Fibroblast of peridontal ligament (primary cell): ENCODE data around the gene CATSPER2.
"Not testable (repeated sequence)": the region's sequence is repeated elsewhere in the genome, so short reads cannot be mapped to it uniquely, and the experiment has no call there.

Source experiments
- DNase-seq: peaks from one replicate; pipeline ENCODE4 v3.0.0-alpha.2; 2010; ENCODE audit errors: extremely low read depth

CATSPER2 gene

GRCh38 chr15:43648649-43649429 lies at the start of gene CATSPER2:
CATSPER2 (minus strand) TSS chr15:43648844; CDS start chr15:43648061, 783 bp downstream.
- DNase-seq: no peak

- not testable (repeated sequence) for DNase-seq
These were observed 44.7 kb upstream of the CATSPER2 start, which contains the start of gene CKMT1A for GRCh38 chr15:43693148-43694022. CKMT1A (plus strand) TSS chr15:43693859; CDS start chr15:43694051, 192 bp downstream.

- not testable (repeated sequence) for DNase-seq
These were observed 44.0 kb upstream of the CATSPER2 start for GRCh38 chr15:43692679-43693078.

GRCh38 chr15:43689604-43690301 lies 41.1 kb upstream of the CATSPER2 start:
- DNase-seq: not testable (repeated sequence)

GRCh38 chr15:43674175-43674574 lies 25.5 kb upstream of the CATSPER2 start:
- DNase-seq: not testable (repeated sequence)

GRCh38 chr15:43666177-43666576 lies 17.5 kb upstream of the CATSPER2 start:
- DNase-seq: not testable (repeated sequence)

GRCh38 chr15:43663333-43663732 lies 14.7 kb upstream of the CATSPER2 start:
- DNase-seq: not testable (repeated sequence)

- DNase-seq: not testable (repeated sequence)
These were observed 13.6 kb upstream of the CATSPER2 start for GRCh38 chr15:43662293-43662692.

- DNase-seq: not testable (repeated sequence)
These were observed 11.1 kb upstream of the CATSPER2 start for GRCh38 chr15:43659727-43660126.

GRCh38 chr15:43649430-43649926 lies 834 bp upstream of the CATSPER2 start:
- DNase-seq: not testable (repeated sequence)

GRCh38 chr15:43638464-43639204 lies 10.0 kb downstream of the CATSPER2 start:
- DNase-seq: not testable (repeated sequence)

GRCh38 chr15:43626937-43627336 lies 21.7 kb downstream of the CATSPER2 start:
- DNase-seq: not testable (repeated sequence)

GRCh38 chr15:43625106-43625505 lies 23.5 kb downstream of the CATSPER2 start:
- peak; percentile 64 for DNase-seq

GRCh38 chr15:43622068-43622799 lies 26.4 kb downstream of the CATSPER2 start:
- not testable (repeated sequence) for DNase-seq

- DNase-seq: not testable (repeated sequence)
These were observed 29.9 kb downstream of the CATSPER2 start, which contains the start of gene STRC for GRCh38 chr15:43618700-43619099. STRC (minus strand) TSS chr15:43618800; CDS start chr15:43618722, 78 bp downstream.

- not testable (repeated sequence) for DNase-seq
These were observed 30.9 kb downstream of the CATSPER2 start for GRCh38 chr15:43617750-43618149.

GRCh38 chr15:43602233-43602632 lies 46.4 kb downstream of the CATSPER2 start:
- DNase-seq: not testable (repeated sequence)

- DNase-seq: not testable (repeated sequence)
These were observed 48.4 kb downstream of the CATSPER2 start for GRCh38 chr15:43600200-43600599.

GRCh38 chr15:43599131-43599530 lies 49.5 kb downstream of the CATSPER2 start:
- DNase-seq: not testable (repeated sequence)
